Left lung (tissue), 10 donors: Measurements from ENCODE around the gene SHC4. TPM values are rescaled to one million over a fixed set of nuclear protein-coding genes. Genes with fewer than 3 reads are reported as not detected.

Experiments
- ATAC-seq: fragments of 200-7000 bp; cut with Tn5 transposase; one replicate; pipeline ENCODE4 v1.9.1; 2020; ENCODE audit warnings: moderate library complexity
- DNase-seq, 4 donors: peaks; one replicate each; pipeline ENCODE4 v3.0.0-alpha.2; 2013 to 2020
- H3K27ac ChIP-seq, 2 donors: fragments of 200-600 bp; sonication (generic) in 1 of 2; one replicate each; pipeline versions ENCODE4 v1.5.0 to v1.8.0; 2020 to 2021
- H3K27me3 ChIP-seq, 2 donors: fragments of 200-600 bp; sonication (generic) in 1 of 2; one replicate each; pipeline versions ENCODE4 v1.5.0 to v1.8.0; 2020 to 2021
- H3K36me3 ChIP-seq, 2 donors: fragments of 200-600 bp; sonication (generic) in 1 of 2; one replicate each; pipeline versions ENCODE4 v1.5.0 to v1.8.0; 2020 to 2021
- H3K4me1 ChIP-seq, 2 donors: fragments of 200-600 bp; one replicate each; pipeline ENCODE4 v1.8.0; 2021
- H3K4me3 ChIP-seq, 2 donors: fragments of 200-600 bp; sonication (generic) in 1 of 2; one replicate each; pipeline versions ENCODE4 v1.5.0 to v1.8.0; 2020 to 2021; ENCODE audit warnings: mild to moderate bottlenecking in 1 of 2
- H3K9me3 ChIP-seq, 2 donors: fragments of 200-600 bp; sonication (generic) in 1 of 2; one replicate each; pipeline versions ENCODE4 v1.5.0 to v1.8.0; 2020 to 2021
- intact Hi-C, 2 donors: fragments of 100-400 bp; cut with DNase I; formaldehyde crosslinking; loops; one replicate each; pipeline versions ENCODE4 v1.11.2 to v1.14.2; 2022
- polyA plus RNA-seq, 6 donors: library from polyadenylated mRNA; unstranded; fragments of 120-200 nt; gene quantifications; one replicate each; pipeline ENCODE4 v1.2.1, GENCODE V29; 2013; ENCODE audit not compliant: insufficient read length in 6 of 6
- total RNA-seq, 2 donors: library from RNA; stranded (reverse); fragmentation: NEBNext Ultra II Directional; extraction: Animal tissue kit (Norgen Biotek cat#: 25700); gene quantifications; one replicate each; pipeline ENCODE4 v1.2.1, GENCODE V29; 2021
- TF ChIP-seq, protein P1 (sequence below), 2 donors: fragments of 200-600 bp; sonication (generic) in 1 of 2; IDR thresholded peaks; one replicate each; pipeline versions ENCODE4 v1.5.0 to v1.8.0; 2021; ENCODE audit warnings: antibody characterized with exemption in 2 of 2
- donor health status: DM: no; HTN: yes; CAD: no.
- donor health status: DM: no; HTN: no; CAD: no.

Gene SHC4
- total and polyA plus RNA-seq, 8 donors = 0.44 to 1.4 (median 0.98) TPM

DNA sequence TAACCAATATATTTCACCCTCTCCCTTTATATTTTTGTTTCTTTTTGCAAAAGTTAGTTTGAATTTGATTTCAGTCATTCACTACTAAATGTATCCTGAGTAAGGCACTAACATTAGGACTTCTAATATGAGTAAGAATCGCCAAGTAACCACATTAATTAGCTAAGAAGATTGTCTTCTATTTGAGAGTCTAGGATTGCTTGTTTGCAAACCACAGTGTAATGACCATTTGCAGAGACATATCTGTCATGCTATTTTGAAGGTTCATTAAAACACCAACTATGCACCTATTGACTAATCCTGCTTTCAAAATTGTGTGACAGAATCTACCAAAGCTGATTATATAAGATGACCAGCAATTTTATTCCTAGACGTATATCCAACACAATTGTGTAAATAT is 91.1 kb downstream of the SHC4 start:
- DNase-seq (no peak), ATAC-seq (no peak)
- H3K27ac ChIP-seq = no peak overlapping the region
- no peaks in the 10 kb centered on the region for H3K36me3 ChIP-seq
- TF ChIP-seq, protein P1, sequence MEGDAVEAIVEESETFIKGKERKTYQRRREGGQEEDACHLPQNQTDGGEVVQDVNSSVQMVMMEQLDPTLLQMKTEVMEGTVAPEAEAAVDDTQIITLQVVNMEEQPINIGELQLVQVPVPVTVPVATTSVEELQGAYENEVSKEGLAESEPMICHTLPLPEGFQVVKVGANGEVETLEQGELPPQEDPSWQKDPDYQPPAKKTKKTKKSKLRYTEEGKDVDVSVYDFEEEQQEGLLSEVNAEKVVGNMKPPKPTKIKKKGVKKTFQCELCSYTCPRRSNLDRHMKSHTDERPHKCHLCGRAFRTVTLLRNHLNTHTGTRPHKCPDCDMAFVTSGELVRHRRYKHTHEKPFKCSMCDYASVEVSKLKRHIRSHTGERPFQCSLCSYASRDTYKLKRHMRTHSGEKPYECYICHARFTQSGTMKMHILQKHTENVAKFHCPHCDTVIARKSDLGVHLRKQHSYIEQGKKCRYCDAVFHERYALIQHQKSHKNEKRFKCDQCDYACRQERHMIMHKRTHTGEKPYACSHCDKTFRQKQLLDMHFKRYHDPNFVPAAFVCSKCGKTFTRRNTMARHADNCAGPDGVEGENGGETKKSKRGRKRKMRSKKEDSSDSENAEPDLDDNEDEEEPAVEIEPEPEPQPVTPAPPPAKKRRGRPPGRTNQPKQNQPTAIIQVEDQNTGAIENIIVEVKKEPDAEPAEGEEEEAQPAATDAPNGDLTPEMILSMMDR (IDR thresholded peaks at IDR 0.05) = no peak
- H3K27me3 ChIP-seq = peaks cover 0 to 10% of the 10 kb centered on the region in 2 donors
- intact Hi-C loops = no loop called here
- no peaks in the 10 kb centered on the region for H3K4me1 ChIP-seq
- no peaks in the 10 kb centered on the region for H3K9me3 ChIP-seq
- no peak overlapping the region for H3K4me3 ChIP-seq

DNA sequence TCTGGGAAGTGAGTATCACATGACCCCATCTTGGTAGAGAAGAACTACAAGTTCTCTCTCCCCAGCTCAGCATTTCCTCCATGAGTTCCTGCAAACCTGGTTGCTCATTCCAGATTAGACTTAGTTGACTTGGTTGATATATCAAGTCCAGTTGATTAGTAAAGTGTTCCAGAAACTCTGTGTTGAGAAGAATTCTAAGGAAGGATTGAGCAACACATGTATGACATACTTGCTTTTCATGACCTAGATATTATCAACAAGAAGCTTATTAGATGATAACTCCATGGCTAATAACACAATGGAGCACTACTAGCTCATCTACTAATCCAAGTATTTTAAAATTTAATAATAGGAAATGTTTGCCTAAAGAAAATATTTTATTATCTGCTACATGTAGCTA is 92.2 kb downstream of the SHC4 start:
- ATAC-seq = no peak
- H3K36me3 ChIP-seq = no peaks in the 10 kb centered on the region
- intact Hi-C loops = no loop called here
- no peak overlapping the region for H3K27ac ChIP-seq
- H3K27me3 ChIP-seq = peaks cover 0 to 10% of the 10 kb centered on the region in 2 donors
- H3K4me3 ChIP-seq = no peak overlapping the region
- H3K4me1 ChIP-seq = no peaks in the 10 kb centered on the region
- no peak for DNase-seq
- TF ChIP-seq, protein P1 (IDR thresholded peaks at IDR 0.05) = no peak
- H3K9me3 ChIP-seq = no peaks in the 10 kb centered on the region

DNA sequence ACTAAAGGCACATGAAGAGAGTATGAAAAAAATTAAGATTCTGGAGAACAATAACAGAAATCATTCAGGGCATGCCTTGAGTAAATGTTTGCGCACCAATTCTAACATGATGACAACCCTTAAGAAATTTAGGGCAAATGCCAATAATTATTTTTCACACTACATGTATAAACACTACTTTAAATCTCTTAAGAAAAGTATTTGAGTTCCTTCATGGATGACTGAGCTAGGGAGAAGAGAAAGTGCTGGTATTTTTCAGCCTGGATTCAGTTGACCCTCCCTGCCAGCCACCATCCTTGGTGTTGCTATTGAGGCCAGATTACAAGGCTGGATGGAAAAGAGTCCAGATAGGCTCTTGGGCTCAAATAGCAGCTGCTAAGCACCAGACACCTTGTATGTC is 93.8 kb downstream of the SHC4 start:
- intact Hi-C loops = loop anchor here in 1 of 2 donors (10.0 kb wide), 2 partner anchors 275 to 1275 kb away; no protein-coding TSS in a partner anchor
- H3K9me3 ChIP-seq = no peaks in the 10 kb centered on the region
- H3K27ac ChIP-seq = no peak overlapping the region
- ATAC-seq = peak; percentile 83
- no peaks in the 10 kb centered on the region for H3K4me1 ChIP-seq
- TF ChIP-seq, protein P1 (IDR thresholded peaks at IDR 0.05) = no peak
- DNase-seq = no peak
- H3K27me3 ChIP-seq = peaks cover 0 to 10% of the 10 kb centered on the region in 2 donors
- H3K4me3 ChIP-seq = no peak overlapping the region
- H3K36me3 ChIP-seq = no peaks in the 10 kb centered on the region

GRCh38 chr15:48868536-48868935 is 95.2 kb downstream of the SHC4 start:
- intact Hi-C loops = loop anchor here in 1 of 2 donors (10.0 kb wide), 2 partner anchors 276 to 1276 kb away; no protein-coding TSS in a partner anchor
- H3K9me3 ChIP-seq = no peaks in the 10 kb centered on the region
- no peak overlapping the region for H3K27ac ChIP-seq
- no peak overlapping the region for H3K4me3 ChIP-seq
- H3K27me3 ChIP-seq = peaks cover 0 to 9% of the 10 kb centered on the region in 2 donors
- no peaks in the 10 kb centered on the region for H3K4me1 ChIP-seq
- TF ChIP-seq, protein P1 (IDR thresholded peaks at IDR 0.05) = no peak
- no peaks in the 10 kb centered on the region for H3K36me3 ChIP-seq
- DNase-seq (no peak), ATAC-seq (peak; percentile 29)

GRCh38 chr15:48868023-48868422 is 95.7 kb downstream of the SHC4 start:
- H3K27ac ChIP-seq = no peak overlapping the region
- no peaks in the 10 kb centered on the region for H3K9me3 ChIP-seq
- intact Hi-C loops = loop anchor here in 1 of 2 donors (10.0 kb wide), 2 partner anchors 277 to 1277 kb away; no protein-coding TSS in a partner anchor
- no peaks in the 10 kb centered on the region for H3K4me1 ChIP-seq
- TF ChIP-seq, protein P1 (IDR thresholded peaks at IDR 0.05) = no peak
- no peaks in the 10 kb centered on the region for H3K36me3 ChIP-seq
- peaks cover 0 to 4% of the 10 kb centered on the region in 2 donors for H3K27me3 ChIP-seq
- H3K4me3 ChIP-seq = no peak overlapping the region
- no peak for ATAC-seq
- DNase-seq = no peak
